Left colon (tissue), 2 donors: ENCODE data around the gene RAB44. TPM values are rescaled to one million over a fixed set of nuclear protein-coding genes. Genes with fewer than 3 reads are reported as not detected.

Experiments used
- ATAC-seq: fragments of 200-7000 bp; cut with Tn5 transposase; one replicate; pipeline ENCODE4 v1.9.1; 2020; ENCODE audit warnings: mild to moderate bottlenecking, moderate library complexity
- DNase-seq, 2 donors: peaks; one replicate each; pipeline ENCODE4 v3.0.0-alpha.2; 2020
- intact Hi-C, 2 donors: fragments of 100-400 bp; cut with DNase I in 1 of 2; cut with micrococcal nuclease in 1 of 2; formaldehyde crosslinking; loops; one replicate each; pipeline versions ENCODE4 v1.11.2 to v1.14.0; 2022; cut with DNase I, micrococcal nuclease
- total RNA-seq, 2 donors: library from RNA; stranded (reverse); fragmentation: NEBNext Ultra II Directional; extraction: Animal tissue kit (Norgen Biotek cat#: 25700); gene quantifications; one replicate each; pipeline ENCODE4 v1.2.1, GENCODE V29; 2021
- donor health status: DM: no; HTN: no; CAD: no.
- donor health status: DM: yes; HTN: yes; CAD: no.

The RAB44 gene
- total RNA-seq, 2 donors from 2014 or later, result 0.09 to 0.42 TPM

DNA sequence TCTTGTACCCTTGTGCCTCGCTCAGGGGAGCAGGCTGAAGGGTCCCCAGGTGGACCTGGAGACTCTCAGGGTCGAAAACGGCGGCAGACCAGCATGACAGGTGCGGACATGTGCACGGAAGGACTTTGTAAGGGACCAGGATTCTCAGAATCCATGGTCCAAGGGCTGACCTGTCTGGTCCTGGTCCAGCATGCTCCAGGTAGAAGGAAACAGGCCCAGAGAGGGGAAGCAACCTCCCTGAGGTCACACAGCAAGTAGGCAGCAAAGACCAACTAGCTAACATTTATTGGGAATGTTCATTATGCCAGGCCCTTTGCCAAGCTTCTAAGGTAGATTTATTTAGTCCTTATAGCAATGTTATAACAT lies 13.2 kb upstream of the RAB44 start:
- ATAC-seq (no peak), DNase-seq (no peak)
- intact Hi-C loops, result loop anchor here (5.0 kb wide), 1 partner anchor 62 kb away; no protein-coding TSS in a partner anchor

DNA sequence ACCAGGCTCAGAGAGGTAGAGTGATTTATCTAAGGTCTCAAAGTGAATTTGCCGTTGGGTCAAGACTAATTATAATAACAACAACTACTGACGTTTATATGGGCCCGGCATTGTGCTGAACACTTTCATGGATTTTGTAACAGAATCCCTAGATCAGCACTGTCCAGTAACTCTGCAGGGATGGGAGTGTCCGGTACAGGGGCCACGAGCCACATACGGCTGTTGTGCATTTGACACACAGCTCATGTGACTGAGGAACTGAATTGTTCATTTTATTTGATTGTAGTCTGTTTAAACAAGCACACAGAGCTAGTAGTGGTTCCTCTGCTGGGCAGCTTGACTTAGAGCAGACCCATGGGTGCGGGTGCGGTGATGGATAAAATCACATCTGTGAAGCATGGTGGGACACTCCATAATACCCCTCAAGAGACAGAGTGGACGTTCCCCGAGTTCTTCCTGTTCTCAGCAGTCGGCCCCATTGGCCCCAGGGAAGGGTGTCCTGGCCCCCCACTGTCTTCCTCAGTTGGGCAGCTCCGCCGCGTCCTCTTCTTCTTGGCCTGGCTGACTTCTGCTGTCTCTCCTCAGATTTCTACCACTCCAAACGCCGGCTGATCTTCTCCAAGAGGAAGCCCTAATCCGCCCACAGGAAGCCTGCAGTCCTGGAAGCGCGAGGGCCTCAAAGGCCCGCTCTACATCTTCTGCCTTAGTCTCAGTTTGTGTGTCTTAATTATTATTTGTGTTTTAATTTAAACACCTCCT lies 12.3 kb upstream of the RAB44 start:
- ATAC-seq (no peak), DNase-seq (no peak)
- intact Hi-C loops, result no loop called here

DNA sequence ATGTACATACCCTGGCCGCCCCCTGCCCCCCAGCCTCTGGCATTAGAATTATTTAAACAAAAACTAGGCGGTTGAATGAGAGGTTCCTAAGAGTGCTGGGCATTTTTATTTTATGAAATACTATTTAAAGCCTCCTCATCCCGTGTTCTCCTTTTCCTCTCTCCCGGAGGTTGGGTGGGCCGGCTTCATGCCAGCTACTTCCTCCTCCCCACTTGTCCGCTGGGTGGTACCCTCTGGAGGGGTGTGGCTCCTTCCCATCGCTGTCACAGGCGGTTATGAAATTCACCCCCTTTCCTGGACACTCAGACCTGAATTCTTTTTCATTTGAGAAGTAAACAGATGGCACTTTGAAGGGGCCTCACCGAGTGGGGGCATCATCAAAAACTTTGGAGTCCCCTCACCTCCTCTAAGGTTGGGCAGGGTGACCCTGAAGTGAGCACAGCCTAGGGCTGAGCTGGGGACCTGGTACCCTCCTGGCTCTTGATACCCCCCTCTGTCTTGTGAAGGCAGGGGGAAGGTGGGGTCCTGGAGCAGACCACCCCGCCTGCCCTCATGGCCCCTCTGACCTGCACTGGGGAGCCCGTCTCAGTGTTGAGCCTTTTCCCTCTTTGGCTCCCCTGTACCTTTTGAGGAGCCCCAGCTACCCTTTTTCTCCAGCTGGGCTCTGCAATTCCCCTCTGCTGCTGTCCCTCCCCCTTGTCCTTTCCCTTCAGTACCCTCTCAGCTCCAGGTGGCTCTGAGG lies 11.5 kb upstream of the RAB44 start:
- ATAC-seq, result no peak
- intact Hi-C loops, result no loop called here
- no peak for DNase-seq

DNA sequence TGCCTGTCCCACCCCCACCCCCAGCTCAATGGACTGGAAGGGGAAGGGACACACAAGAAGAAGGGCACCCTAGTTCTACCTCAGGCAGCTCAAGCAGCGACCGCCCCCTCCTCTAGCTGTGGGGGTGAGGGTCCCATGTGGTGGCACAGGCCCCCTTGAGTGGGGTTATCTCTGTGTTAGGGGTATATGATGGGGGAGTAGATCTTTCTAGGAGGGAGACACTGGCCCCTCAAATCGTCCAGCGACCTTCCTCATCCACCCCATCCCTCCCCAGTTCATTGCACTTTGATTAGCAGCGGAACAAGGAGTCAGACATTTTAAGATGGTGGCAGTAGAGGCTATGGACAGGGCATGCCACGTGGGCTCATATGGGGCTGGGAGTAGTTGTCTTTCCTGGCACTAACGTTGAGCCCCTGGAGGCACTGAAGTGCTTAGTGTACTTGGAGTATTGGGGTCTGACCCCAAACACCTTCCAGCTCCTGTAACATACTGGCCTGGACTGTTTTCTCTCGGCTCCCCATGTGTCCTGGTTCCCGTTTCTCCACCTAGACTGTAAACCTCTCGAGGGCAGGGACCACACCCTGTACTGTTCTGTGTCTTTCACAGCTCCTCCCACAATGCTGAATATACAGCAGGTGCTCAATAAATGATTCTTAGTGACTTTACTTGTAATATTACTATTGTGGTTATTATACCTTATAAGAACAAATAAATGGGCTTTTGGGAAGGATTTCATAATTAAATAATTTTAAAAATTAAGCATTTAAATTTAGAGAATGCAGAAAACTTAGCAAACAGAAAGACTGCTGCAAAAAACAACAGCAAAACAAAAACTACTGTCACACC lies 10.7 kb upstream of the RAB44 start:
- intact Hi-C loops, result no loop called here
- DNase-seq, result no peak

DNA sequence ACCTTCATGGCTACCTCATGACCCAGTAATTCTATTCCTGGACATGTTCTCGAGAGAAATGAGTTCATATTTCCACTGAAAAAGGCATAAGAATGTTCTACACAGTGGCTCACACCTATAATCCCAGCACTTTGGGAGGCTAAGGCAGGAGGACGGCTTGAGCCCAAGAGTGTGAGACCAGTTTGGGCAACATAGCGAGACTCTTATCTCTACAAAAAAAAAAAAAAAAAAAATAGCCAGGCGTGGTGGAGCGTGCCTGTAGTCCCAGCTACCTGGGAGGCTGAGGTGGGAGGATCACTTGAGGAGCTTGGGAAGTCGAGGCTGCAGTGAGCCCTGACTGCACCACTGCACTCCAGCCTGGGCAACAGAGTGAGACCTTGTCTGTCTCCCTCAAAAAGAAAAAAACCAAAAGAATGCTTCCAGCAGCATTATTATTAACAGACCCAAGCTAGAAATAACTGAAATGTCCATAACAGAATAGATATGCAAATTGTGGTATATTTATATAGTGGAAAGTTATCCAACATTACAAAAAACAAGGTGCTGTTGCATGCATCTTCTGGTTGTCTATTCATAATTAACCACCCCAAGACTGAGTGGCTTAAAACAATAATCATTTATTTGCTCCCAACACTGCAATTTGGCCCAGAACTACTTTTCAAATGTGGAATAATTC lies 9.4 kb upstream of the RAB44 start:
- ATAC-seq, result no peak
- intact Hi-C loops, result no loop called here
- no peak for DNase-seq

More for the DNA sequence above, 10.7 kb upstream of the RAB44 start:
- ATAC-seq, result no peak

DNA sequence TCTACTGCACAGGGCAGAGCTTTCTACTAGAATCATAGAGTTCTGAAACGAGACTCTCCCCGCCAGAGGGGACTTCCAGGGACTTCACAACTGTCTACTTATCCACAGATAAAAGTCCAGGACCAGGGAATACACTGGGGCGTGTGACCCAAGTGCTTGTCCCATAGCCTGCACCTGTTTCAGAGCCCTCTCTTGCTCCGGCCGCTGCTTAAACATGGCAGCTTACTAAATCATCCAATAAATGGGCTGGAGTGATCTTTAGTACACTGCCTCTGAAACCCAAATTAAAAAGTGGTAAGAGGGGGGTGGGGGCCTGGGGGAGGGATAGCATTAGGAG lies 8.9 kb upstream of the RAB44 start:
- DNase-seq (no peak), ATAC-seq (no peak)
- intact Hi-C loops, result no loop called here

DNA sequence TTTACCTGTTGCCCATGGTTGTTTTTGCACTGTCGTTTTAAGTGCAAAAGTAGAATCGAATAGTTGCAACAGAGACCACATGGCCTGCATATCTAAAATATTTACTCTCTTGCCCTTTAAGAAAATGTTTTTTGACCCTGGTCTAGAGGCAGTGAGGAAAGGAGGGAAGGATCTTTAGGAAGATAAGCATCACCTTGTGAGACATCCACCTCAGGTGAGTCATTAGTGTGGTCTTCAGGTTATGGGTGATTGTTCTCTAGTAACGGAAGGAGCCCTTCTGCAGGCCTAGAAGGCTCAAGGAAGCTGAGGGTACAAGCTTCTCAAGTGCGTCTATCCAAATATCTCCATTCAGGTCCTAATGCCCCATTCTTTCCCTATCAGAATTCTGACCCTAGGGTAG lies 6.6 kb upstream of the RAB44 start:
- DNase-seq, result no peak
- intact Hi-C loops, result no loop called here
- no peak for ATAC-seq

DNA sequence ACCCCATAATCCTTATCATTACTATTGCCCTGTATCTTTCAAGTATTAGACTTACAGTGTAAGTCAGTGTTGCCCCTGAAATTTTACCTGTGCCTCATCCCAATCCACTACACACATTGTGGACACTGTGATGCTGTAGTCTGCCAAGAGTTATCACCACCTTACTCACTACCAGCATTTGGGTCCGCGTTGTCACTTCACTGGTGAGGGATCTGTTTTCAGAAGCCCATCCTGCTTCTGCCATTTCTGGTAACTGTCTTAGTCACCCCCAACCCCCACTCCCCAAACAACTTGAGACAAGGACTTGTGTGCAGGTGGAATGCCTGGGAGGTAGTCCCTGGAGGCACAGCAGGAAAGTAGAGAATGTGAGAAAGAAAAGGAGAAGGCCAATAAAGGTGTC lies 6.0 kb upstream of the RAB44 start:
- intact Hi-C loops, result no loop called here

DNA sequence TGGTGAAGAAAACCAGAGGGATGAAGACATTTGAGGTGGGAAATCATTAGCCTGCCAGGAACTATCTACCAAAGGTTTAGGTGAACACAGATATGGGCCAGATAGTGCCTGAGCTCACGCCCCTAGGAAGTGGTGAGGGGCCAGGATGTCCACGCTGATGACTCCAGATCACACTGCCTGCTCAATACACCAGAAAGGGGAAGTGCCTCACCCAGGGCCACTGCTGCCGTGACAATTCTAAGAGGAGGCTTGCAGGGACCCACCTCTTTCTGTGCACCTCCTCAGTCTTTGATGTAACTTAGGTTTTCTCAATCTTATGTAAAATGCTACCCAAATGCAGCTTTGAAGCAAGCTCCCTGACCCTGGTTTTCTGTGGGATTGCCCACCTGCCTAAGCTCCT lies 5.4 kb upstream of the RAB44 start:
- peak in 1 of 2 donors; percentile 32 for DNase-seq
- intact Hi-C loops, result no loop called here
- ATAC-seq, result peak; percentile 35

More for the DNA sequence above, 6.0 kb upstream of the RAB44 start:
- ATAC-seq (no peak), DNase-seq (no peak)

DNA sequence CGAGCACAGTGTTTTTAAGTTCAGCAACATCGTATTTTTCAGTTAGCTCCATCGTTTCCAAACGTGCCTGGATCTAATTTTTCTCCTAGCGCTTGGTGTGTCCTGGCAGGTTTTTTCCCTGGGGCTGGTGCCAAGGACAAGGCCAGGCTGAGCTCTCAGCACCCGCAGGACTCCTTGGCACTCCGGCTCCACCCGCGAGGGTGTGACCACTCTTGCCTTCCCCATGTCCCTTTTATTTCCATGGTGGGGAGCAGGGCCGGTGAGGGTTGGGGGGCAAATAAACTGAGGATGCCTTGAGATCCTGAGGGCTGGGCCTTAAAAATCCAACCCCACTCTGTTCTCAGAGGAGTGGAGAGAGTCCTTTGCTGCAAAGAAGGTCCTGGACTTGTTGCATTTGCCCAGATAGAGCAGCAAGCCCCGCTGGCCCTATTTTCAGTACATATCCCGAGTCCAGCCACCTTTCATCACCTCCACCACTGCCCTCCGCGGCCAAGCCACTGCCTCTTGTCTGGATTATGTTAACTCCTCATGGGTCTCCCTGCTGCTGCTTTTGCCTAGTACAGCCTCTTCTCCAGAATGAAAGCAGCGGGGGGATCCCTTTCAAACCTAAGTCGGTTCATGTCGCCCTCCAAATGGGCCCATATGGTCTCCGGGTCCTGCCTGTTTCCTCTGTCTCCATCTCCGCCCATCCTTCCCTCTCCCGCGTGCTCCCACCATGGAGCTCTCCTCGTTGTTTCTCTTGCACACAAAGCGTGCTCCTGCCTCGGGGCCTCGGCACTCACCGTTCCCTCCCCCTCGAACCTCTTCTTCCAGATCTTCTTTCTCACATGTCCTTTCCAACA lies 4.5 kb upstream of the RAB44 start:
- DNase-seq (peak in 1 of 2 donors; percentile 55), ATAC-seq (peak; percentile 73)
- intact Hi-C loops, result no loop called here

DNA sequence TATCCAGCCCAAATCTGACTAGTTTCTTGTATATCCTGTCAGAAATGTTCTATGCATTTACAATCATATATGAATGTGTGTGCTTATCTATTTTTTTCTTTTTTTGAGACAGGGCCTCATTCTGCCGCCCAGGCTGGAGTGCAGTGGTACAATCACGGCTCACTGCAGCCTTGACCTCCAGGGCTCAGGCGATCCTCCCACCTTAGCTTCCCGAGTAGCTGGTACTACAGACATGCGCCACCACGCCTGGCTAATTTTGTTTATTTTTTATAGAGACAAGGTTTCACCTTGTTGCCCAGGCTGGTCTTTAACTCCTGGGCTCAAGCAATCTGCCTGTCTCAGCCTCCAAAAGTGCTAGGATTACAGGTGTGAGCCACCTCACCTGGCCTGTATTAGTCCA lies 3.0 kb upstream of the RAB44 start:
- intact Hi-C loops, result no loop called here
- DNase-seq (no peak), ATAC-seq (no peak)

DNA sequence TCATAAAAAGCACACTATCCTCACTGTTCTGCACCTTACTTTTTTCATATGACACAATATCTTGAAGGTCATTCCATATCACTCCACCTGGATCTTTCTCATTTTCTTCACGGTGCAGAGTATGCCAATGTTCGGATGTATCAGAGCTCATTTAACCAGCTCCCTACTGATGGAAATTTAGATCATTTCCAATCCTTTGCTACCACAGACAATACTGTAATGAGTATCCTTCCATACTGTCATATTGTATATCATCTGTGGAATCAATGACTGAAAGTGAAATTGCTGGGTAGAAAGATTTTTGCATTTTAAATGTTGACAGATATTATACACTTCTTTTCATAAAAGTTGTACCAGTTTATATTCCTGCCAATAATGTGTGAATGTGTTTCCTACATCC lies 2.2 kb upstream of the RAB44 start:
- DNase-seq (no peak), ATAC-seq (no peak)
- intact Hi-C loops, result no loop called here

DNA sequence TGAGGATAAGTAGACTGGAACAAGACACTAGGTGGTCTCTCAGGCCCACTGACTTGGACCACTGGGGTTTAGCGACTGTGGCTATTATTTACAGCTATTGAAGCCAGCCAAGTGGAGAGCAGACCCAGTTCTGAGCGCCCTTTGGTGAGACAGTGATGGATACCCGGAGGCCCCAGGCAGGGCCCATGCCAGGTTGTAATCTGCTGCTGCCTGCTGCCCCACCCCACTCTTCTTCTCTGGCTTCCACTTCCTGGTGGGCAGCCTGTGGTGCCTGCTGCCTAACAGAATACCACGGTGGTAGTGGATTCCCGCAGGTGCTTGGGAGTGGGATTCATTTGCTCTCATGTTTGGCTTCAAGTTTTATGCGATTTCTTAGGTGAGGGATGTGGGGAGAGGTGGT lies 570 bp downstream of the RAB44 start:
- ATAC-seq (no peak), DNase-seq (no peak)
- intact Hi-C loops, result no loop called here

DNA sequence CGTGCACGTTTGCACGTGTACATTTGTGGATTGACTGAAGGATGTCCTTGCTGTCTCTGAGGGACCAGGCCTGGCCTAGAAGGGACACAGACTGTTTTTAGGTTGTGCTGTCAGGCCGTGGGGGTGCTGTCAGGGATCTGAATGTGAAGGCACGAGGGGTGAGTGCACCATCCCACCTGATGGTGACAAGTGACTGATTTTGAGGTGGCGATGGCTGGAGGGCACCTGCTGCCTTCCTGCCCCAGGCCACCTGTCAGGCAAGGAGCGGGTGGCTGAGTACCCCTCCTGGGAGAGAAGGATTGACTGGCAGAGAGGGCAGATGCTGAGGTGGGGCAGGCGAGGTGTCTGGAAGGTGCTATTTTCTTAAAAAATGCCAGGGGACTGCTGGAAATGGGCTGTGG lies 1.2 kb downstream of the RAB44 start:
- ATAC-seq (no peak), DNase-seq (no peak)
- intact Hi-C loops, result no loop called here

DNA sequence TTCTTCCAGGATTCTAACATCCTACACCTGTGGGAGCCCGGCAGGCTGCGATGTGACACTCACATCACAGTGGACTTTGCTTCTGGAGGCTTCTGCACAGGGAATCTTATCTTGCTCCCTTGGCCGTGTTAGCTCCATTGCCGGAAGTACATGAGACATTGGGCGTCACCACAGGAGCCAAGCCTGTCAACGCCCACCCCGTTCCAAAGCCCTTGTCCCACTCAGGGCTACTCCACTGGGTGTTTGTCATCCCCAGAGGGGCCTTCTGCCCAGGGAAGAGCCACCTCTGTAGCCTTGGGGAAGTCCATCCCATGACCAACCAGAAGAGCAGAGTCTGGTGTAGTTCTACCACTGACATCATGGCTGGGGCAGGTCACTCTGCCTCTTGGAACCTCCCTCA lies 1.7 kb downstream of the RAB44 start:
- DNase-seq (peak in 1 of 2 donors; percentile 41), ATAC-seq (peak; percentile 91)
- intact Hi-C loops, result no loop called here

DNA sequence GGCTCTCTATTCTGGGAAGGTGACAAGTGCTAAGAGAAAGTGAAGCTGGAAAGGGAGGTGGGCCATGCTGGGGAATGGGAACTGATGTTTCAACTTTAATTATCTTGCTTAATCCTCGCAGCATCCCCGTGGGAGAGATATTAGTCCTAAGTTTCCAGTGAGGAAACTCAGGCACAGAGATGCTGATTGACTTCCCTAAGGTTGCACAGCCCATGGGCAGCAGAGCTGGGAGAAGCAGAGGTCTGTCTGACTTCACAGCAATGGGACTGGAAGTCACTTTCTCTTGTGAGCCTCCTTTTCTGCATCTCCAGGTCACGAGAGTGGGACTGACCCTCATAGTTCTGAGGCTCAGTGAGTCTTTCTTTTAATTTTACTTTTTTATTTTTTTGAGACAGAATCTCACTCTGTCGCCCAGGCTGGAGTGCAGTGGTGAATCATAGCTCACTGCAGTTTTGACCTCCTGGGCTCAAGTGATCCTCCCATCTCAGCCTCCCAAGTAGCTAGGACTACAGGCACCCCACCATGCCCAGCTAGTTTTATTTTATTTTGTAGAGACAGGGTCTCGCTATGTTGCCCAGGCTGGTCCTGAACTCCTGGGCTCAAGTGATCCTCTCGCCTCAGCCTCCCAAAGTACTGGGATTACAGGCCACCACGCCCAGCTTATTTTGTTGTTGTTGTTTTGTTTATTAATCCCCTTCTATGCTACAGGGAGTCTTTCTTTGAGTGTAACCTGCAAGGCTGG lies 2.6 kb downstream of the RAB44 start:
- ATAC-seq (no peak), DNase-seq (no peak)
- intact Hi-C loops, result no loop called here

DNA sequence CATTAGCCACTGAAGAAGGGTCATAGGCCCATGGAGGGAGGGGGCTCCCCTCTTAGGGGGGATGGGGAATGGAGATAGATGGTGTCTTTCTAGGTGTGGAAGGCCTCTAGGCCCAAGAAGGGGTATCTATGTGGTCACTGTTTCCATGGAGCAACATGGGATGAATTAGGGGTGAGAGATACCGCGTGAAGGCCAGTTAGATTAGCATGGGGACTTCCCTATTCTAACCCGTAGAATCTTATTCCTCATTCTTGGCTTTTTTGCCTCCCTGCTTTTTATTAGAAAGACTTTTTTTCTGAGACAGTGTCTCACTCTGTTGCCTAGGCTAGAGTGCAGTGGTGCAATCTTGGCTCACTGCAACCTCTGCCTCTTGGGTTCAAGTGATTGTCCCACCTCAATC lies 3.2 kb downstream of the RAB44 start:
- intact Hi-C loops, result no loop called here
- no peak for DNase-seq
- no peak for ATAC-seq
